HepG2 (cell line): ENCODE measurements around the gene AUH. TPM values are rescaled to one million over a fixed set of nuclear protein-coding genes. Genes with fewer than 3 reads are reported as not detected.

Experiments
- ATF7-NPFF ChIP-seq: sonication (generic); formaldehyde crosslinking; IDR thresholded peaks from 2 replicates; pipeline ENCODE4 v1.8.1; 2023; ENCODE audit warnings: mild to moderate bottlenecking, low read depth, missing genetic modification reagents, moderate library complexity
- GPN1 ChIP-seq: sonication (generic); formaldehyde crosslinking; IDR thresholded peaks from 2 replicates; pipeline ENCODE4 v1.5.1; 2020; ENCODE audit warnings: missing genetic modification reagents, borderline replicate concordance
- MED13 ChIP-seq: sonication (generic); formaldehyde crosslinking; IDR thresholded peaks from 2 replicates; pipeline ENCODE4 v1.5.0; 2020; ENCODE audit warnings: missing genetic modification reagents
- NFRKB ChIP-seq: fragments of 450-650 bp; IDR thresholded peaks from 2 replicates; pipeline ENCODE4 v1.6.1; 2017
- PHB2 ChIP-seq: fragments of 450-650 bp; IDR thresholded peaks from 2 replicates; pipeline ENCODE4 v1.6.1; 2018; ENCODE audit not compliant: partially characterized antibody
- PHF20 ChIP-seq: sonication (generic); formaldehyde crosslinking; IDR thresholded peaks from 2 replicates; pipeline ENCODE4 v1.5.0; 2020; ENCODE audit warnings: mild to moderate bottlenecking, missing genetic modification reagents
- RXRA ChIP-seq: sonication (generic); formaldehyde crosslinking; IDR thresholded peaks from 2 replicates; pipeline ENCODE4 v1.5.1; 2020; ENCODE audit warnings: missing genetic modification reagents
- SAP130 ChIP-seq: IDR thresholded peaks from 2 replicates; pipeline ENCODE4 v1.6.1; 2016; ENCODE audit warnings: low read depth
- SMARCC2 ChIP-seq: fragments of 450-650 bp; IDR thresholded peaks from 2 replicates; pipeline ENCODE4 v1.6.1; 2017; ENCODE audit warnings: antibody characterized with exemption, mild to moderate bottlenecking
- USF2 ChIP-seq, 2 experiments: sonication (generic) in 1 of 2; formaldehyde crosslinking in 1 of 2; IDR thresholded peaks; 2 replicates each; pipeline versions ENCODE4 v1.5.1 to v1.6.1; 2011 to 2020; ENCODE audit warnings: borderline replicate concordance in 1 of 2, low read depth in 1 of 2, low read length in 1 of 2, mild to moderate bottlenecking in 1 of 2, missing genetic modification reagents in 1 of 2, moderate library complexity in 1 of 2
- ZBTB26 ChIP-seq: IDR thresholded peaks from 2 replicates; pipeline ENCODE4 v1.6.1; 2016; ENCODE audit warnings: missing compliant biosample characterization, missing genetic modification reagents, borderline replicate concordance
- ZMYM4 ChIP-seq: sonication (generic); formaldehyde crosslinking; IDR thresholded peaks from 2 replicates; pipeline ENCODE4 v1.8.1; 2023; ENCODE audit warnings: mild to moderate bottlenecking, missing genetic modification reagents
- ZNF101 ChIP-seq: sonication (generic); formaldehyde crosslinking; IDR thresholded peaks from 2 replicates; pipeline ENCODE4 v1.4.0; 2020; ENCODE audit warnings: mild to moderate bottlenecking, low read depth, missing genetic modification reagents, borderline replicate concordance
- ZNF136 ChIP-seq: sonication (generic); formaldehyde crosslinking; IDR thresholded peaks from 2 replicates; pipeline ENCODE4 v1.8.1; 2022; ENCODE audit warnings: low read depth, mild to moderate bottlenecking, moderate library complexity, missing genetic modification reagents
- ZNF468 ChIP-seq: sonication (generic); formaldehyde crosslinking; IDR thresholded peaks from 2 replicates; pipeline ENCODE4 v1.8.0; 2022; ENCODE audit warnings: mild to moderate bottlenecking, moderate library complexity, missing genetic modification reagents
- ZNF782 ChIP-seq: sonication (generic); formaldehyde crosslinking; IDR thresholded peaks from 2 replicates; pipeline ENCODE4 v1.4.0; 2020; ENCODE audit warnings: missing genetic modification reagents, mild to moderate bottlenecking, borderline replicate concordance
- polyA plus RNA-seq, 8 experiments: library from polyadenylated mRNA; depleted of rRNA in 3 of 8; stranded (reverse) in 7 of 8; unstranded in 1 of 8; fragments of >200 nt; fragmentation: Illumina TruSeq in 4 of 8; extraction: Trizol in 4 of 8; gene quantifications; 2 replicates each; pipeline versions ENCODE4 v1.2.1 to v1.2.3, GENCODE V29; 2011 to 2016; ENCODE audit warnings: low read depth in 4 of 8, missing spikeins in 1 of 8, mixed read lengths in 1 of 8; ENCODE audit not compliant: insufficient read depth in 1 of 8
- total RNA-seq, 5 experiments: library from RNA; depleted of rRNA; stranded (reverse); fragments of >200 nt; fragmentation: Illumina TruSeq; extraction: Trizol; gene quantifications; 2 replicates each; pipeline ENCODE4 v1.2.3, GENCODE V29; 2016; ENCODE audit warnings: low read depth in 1 of 5
- TF ChIP-seq, protein P1 (sequence below): IDR thresholded peaks from 2 replicates; pipeline ENCODE4 v1.6.1; 2016
- TF ChIP-seq, protein P2 (sequence below): sonication (generic); formaldehyde crosslinking; IDR thresholded peaks from 2 replicates; pipeline ENCODE4 v1.4.0; 2020; ENCODE audit warnings: mild to moderate bottlenecking, missing genetic modification reagents, borderline replicate concordance
- TF ChIP-seq, protein P3 (sequence below): sonication (generic); formaldehyde crosslinking; IDR thresholded peaks from 2 replicates; pipeline ENCODE4 v1.5.0; 2020; ENCODE audit warnings: missing genetic modification reagents, mild to moderate bottlenecking, borderline replicate concordance

AUH gene
- total and polyA plus RNA-seq, 2 of the 13 experiments (the other 11 are each of a cell fraction or from before 2014, with no cell fraction given) = 25.8 to 31.9 TPM

- TF ChIP-seq, protein P1, sequence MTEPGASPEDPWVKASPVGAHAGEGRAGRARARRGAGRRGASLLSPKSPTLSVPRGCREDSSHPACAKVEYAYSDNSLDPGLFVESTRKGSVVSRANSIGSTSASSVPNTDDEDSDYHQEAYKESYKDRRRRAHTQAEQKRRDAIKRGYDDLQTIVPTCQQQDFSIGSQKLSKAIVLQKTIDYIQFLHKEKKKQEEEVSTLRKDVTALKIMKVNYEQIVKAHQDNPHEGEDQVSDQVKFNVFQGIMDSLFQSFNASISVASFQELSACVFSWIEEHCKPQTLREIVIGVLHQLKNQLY (CRISPR knock-in tag) = no peak
- peak; percentile 51; the same call in 1 of the 2 replicates for TF ChIP-seq SAP130 (CRISPR knock-in tag)
- no peak for TF ChIP-seq USF2 (IDR thresholded peaks at IDR 0.05; ENCODE audit: low read depth, low read length)
- no peak for TF ChIP-seq USF2 (CRISPR knock-in tag; IDR thresholded peaks at IDR 0.05; ENCODE audit: borderline replicate concordance)
- TF ChIP-seq ZNF782 = no peak
- TF ChIP-seq, protein P2, sequence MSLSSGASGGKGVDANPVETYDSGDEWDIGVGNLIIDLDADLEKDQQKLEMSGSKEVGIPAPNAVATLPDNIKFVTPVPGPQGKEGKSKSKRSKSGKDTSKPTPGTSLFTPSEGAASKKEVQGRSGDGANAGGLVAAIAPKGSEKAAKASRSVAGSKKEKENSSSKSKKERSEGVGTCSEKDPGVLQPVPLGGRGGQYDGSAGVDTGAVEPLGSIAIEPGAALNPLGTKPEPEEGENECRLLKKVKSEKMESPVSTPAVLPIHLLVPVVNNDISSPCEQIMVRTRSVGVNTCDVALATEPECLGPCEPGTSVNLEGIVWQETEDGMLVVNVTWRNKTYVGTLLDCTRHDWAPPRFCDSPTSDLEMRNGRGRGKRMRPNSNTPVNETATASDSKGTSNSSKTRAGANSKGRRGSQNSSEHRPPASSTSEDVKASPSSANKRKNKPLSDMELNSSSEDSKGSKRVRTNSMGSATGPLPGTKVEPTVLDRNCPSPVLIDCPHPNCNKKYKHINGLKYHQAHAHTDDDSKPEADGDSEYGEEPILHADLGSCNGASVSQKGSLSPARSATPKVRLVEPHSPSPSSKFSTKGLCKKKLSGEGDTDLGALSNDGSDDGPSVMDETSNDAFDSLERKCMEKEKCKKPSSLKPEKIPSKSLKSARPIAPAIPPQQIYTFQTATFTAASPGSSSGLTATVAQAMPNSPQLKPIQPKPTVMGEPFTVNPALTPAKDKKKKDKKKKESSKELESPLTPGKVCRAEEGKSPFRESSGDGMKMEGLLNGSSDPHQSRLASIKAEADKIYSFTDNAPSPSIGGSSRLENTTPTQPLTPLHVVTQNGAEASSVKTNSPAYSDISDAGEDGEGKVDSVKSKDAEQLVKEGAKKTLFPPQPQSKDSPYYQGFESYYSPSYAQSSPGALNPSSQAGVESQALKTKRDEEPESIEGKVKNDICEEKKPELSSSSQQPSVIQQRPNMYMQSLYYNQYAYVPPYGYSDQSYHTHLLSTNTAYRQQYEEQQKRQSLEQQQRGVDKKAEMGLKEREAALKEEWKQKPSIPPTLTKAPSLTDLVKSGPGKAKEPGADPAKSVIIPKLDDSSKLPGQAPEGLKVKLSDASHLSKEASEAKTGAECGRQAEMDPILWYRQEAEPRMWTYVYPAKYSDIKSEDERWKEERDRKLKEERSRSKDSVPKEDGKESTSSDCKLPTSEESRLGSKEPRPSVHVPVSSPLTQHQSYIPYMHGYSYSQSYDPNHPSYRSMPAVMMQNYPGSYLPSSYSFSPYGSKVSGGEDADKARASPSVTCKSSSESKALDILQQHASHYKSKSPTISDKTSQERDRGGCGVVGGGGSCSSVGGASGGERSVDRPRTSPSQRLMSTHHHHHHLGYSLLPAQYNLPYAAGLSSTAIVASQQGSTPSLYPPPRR (CRISPR knock-in tag) = 0 out of 2 replicates have a peak, but pooled peaks have one; percentile 11
- TF ChIP-seq GPN1 (CRISPR knock-in tag) = no peak
- no peak for TF ChIP-seq ZNF101
- TF ChIP-seq ZMYM4 (CRISPR knock-in tag) = 0 out of 2 replicates have a peak, but pooled peaks have one; percentile 22
- TF ChIP-seq ZNF136 = no peak
- peak; percentile 51; the same call in 1 of the 2 replicates for TF ChIP-seq RXRA
- TF ChIP-seq MED13 (CRISPR knock-in tag) = 0 out of 2 replicates have a peak, but pooled peaks have one; percentile 42
- TF ChIP-seq SMARCC2 = no peak
- TF ChIP-seq NFRKB = no peak
- TF ChIP-seq ZBTB26 = no peak
- TF ChIP-seq, protein P3, sequence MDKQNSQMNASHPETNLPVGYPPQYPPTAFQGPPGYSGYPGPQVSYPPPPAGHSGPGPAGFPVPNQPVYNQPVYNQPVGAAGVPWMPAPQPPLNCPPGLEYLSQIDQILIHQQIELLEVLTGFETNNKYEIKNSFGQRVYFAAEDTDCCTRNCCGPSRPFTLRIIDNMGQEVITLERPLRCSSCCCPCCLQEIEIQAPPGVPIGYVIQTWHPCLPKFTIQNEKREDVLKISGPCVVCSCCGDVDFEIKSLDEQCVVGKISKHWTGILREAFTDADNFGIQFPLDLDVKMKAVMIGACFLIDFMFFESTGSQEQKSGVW (CRISPR knock-in tag) = no peak
- TF ChIP-seq PHF20 = no peak
- no peak for TF ChIP-seq ATF7-NPFF
- TF ChIP-seq ZNF468 (CRISPR knock-in tag) = no peak
- no peak for TF ChIP-seq PHB2
These were observed 153.8 kb downstream of the AUH start (continued) for GRCh38 chr9:91207729-91208418.
